ENCODE measurements around the gene SEMA3E. TPM values are rescaled to one million over a fixed set of nuclear protein-coding genes. Genes with fewer than 3 reads are reported as not detected.
A peak's percentile ranks its signal among the peaks of the same experiment; 100 is the strongest.

The SEMA3E gene
- total and polyA plus RNA-seq, 2 experiments from 2014 or later: 0.32 to 0.35 TPM

DNA sequence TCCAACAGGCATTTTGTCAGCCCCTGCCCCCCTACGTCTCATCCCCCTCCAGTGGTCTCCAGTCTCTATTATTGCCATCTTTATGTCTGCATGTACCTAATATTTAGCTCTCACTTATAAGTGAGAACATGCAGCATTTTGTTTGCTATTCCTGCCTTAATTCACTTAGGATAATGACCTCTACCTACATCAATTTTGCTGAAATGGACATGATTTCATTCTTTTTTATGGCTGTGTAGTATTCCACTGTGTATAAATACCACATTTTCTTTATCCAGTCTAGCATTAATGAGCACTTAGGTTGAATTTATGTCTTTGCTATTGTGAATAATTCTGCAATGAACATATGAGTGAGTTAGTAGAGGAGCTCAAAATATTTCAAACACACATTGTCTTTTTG, 229.9 kb downstream of the SEMA3E start:
- WGBS, 2 experiments (ENCODE audit: low coverage in 1 of 2, low lambda C conversion rate in 2 of 2, missing lambda C conversion rate in 2 of 2): 26 to 40% methylated on average over 1 of the region's 1 CpG
- H3K9ac ChIP-seq: no peak overlapping the region
- no peak overlapping the region for H3K4me2 ChIP-seq (ENCODE audit: unreplicated experiment)
- no peaks in the 10 kb centered on the region for H3F3A ChIP-seq (ENCODE audit: insufficient read depth)
- H3K27me3 ChIP-seq (replicated peaks; ENCODE audit: insufficient read depth): no peaks in the 10 kb centered on the region
- H3K4me3 ChIP-seq: no peak overlapping the region
- H3K79me2 ChIP-seq (ENCODE audit: insufficient read depth): no peaks in the 10 kb centered on the region
- TF ChIP-seq EZH2phosphoT487 (IDR thresholded peaks at IDR 0.05; ENCODE audit: insufficient read depth, low read depth) (no peak), EZH2 (IDR thresholded peaks at IDR 0.05; ENCODE audit: insufficient read depth, poor library complexity, severe bottlenecking) (no peak)
- H3K9me2 ChIP-seq (ENCODE audit: insufficient read depth): no peaks in the 10 kb centered on the region
- H4K20me1 ChIP-seq (ENCODE audit: insufficient read depth): no peaks in the 10 kb centered on the region
- no peaks in the 10 kb centered on the region for H3K9me3 ChIP-seq (ENCODE audit: low read depth)
- no peaks in the 10 kb centered on the region for H3K36me3 ChIP-seq (ENCODE audit: low read depth)
- DNase-seq: no peak
- no peak overlapping the region for H2AFZ ChIP-seq
- no peak overlapping the region for H3K27ac ChIP-seq
- H3K4me1 ChIP-seq (ENCODE audit: insufficient read depth): no peaks in the 10 kb centered on the region
- in situ Hi-C loops (cut with MboI): no loop called here

DNA sequence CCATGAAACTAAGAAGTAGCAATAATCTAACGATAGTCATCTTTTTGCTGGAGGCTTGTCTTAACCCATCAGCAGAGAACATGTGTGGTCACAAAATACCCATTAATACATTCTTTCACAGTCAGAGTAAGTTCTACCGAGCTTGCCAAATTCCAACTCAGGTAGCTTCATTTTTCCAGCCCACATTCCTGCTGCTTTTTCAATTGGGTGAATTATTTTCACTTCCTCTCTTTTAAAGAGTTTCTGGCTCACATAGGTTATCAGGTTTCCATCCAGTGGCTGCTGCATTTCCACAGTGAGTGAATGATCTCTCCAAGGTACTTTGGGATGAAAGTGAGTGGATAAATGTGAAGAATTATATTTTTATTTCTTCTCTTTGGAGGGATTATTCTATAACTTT, 233.1 kb downstream of the SEMA3E start:
- no peak for TF ChIP-seq EZH2phosphoT487 (IDR thresholded peaks at IDR 0.05; ENCODE audit: insufficient read depth, low read depth)
- no peak for TF ChIP-seq EZH2 (IDR thresholded peaks at IDR 0.05; ENCODE audit: insufficient read depth, poor library complexity, severe bottlenecking)
- Histone ChIP-seq H4K20me1 (ENCODE audit: insufficient read depth) (no peaks in the 10 kb centered on the region), H3K9me2 (ENCODE audit: insufficient read depth) (no peaks in the 10 kb centered on the region), H2AFZ (no peak overlapping the region), H3K9me3 (ENCODE audit: low read depth) (no peaks in the 10 kb centered on the region), H3K36me3 (ENCODE audit: low read depth) (no peaks in the 10 kb centered on the region), H3K4me3 (no peak overlapping the region), H3K4me1 (ENCODE audit: insufficient read depth) (no peaks in the 10 kb centered on the region), H3K27me3 (replicated peaks; ENCODE audit: insufficient read depth) (no peaks in the 10 kb centered on the region), H3K79me2 (ENCODE audit: insufficient read depth) (no peaks in the 10 kb centered on the region), H3K4me2 (ENCODE audit: unreplicated experiment) (no peak overlapping the region), H3F3A (ENCODE audit: insufficient read depth) (no peaks in the 10 kb centered on the region), H3K27ac (no peak overlapping the region), H3K9ac (no peak overlapping the region)
- in situ Hi-C loops (cut with MboI): no loop called here
- WGBS, 2 experiments (ENCODE audit: low coverage in 1 of 2, low lambda C conversion rate in 2 of 2, missing lambda C conversion rate in 2 of 2): 25 to 33% methylated on average over 2 of the region's 2 CpGs
- DNase-seq: no peak

GRCh38 chr7:83414947-83415346, 234.0 kb downstream of the SEMA3E start:
- H3K27ac ChIP-seq: no peak overlapping the region
- no peaks in the 10 kb centered on the region for H4K20me1 ChIP-seq (ENCODE audit: insufficient read depth)
- H3K36me3 ChIP-seq (ENCODE audit: low read depth): no peaks in the 10 kb centered on the region
- H2AFZ ChIP-seq: no peak overlapping the region
- DNase-seq: no peak
- H3K4me1 ChIP-seq (ENCODE audit: insufficient read depth): no peaks in the 10 kb centered on the region
- H3F3A ChIP-seq (ENCODE audit: insufficient read depth): no peaks in the 10 kb centered on the region
- H3K27me3 ChIP-seq (replicated peaks; ENCODE audit: insufficient read depth): no peaks in the 10 kb centered on the region
- no peaks in the 10 kb centered on the region for H3K9me3 ChIP-seq (ENCODE audit: low read depth)
- no peak overlapping the region for H3K9ac ChIP-seq
- TF ChIP-seq EZH2 (IDR thresholded peaks at IDR 0.05; ENCODE audit: insufficient read depth, poor library complexity, severe bottlenecking) (no peak), EZH2phosphoT487 (IDR thresholded peaks at IDR 0.05; ENCODE audit: insufficient read depth, low read depth) (no peak)
- no peaks in the 10 kb centered on the region for H3K79me2 ChIP-seq (ENCODE audit: insufficient read depth)
- in situ Hi-C loops (cut with MboI): no loop called here
- H3K9me2 ChIP-seq (ENCODE audit: insufficient read depth): no peaks in the 10 kb centered on the region
- H3K4me3 ChIP-seq: no peak overlapping the region
- 40 to 62% methylated on average over 2 of the region's 2 CpGs for WGBS, 2 experiments (ENCODE audit: low coverage in 1 of 2, low lambda C conversion rate in 2 of 2, missing lambda C conversion rate in 2 of 2)
- H3K4me2 ChIP-seq (ENCODE audit: unreplicated experiment): no peak overlapping the region

- H3K27me3 ChIP-seq (replicated peaks; ENCODE audit: insufficient read depth): no peaks in the 10 kb centered on the region
- TF ChIP-seq EZH2 (IDR thresholded peaks at IDR 0.05; ENCODE audit: insufficient read depth, poor library complexity, severe bottlenecking) (no peak), EZH2phosphoT487 (IDR thresholded peaks at IDR 0.05; ENCODE audit: insufficient read depth, low read depth) (no peak)
- H3K9me2 ChIP-seq (ENCODE audit: insufficient read depth): no peaks in the 10 kb centered on the region
- H3K79me2 ChIP-seq (ENCODE audit: insufficient read depth): no peaks in the 10 kb centered on the region
- H3K9ac ChIP-seq: no peak overlapping the region
- H3K4me2 ChIP-seq (ENCODE audit: unreplicated experiment): no peak overlapping the region
- no peaks in the 10 kb centered on the region for H3K4me1 ChIP-seq (ENCODE audit: insufficient read depth)
- no peak overlapping the region for H3K4me3 ChIP-seq
- H3F3A ChIP-seq (ENCODE audit: insufficient read depth): no peaks in the 10 kb centered on the region
- H3K27ac ChIP-seq: no peak overlapping the region
- in situ Hi-C loops (cut with MboI): no loop called here
- no peaks in the 10 kb centered on the region for H3K9me3 ChIP-seq (ENCODE audit: low read depth)
- no peaks in the 10 kb centered on the region for H4K20me1 ChIP-seq (ENCODE audit: insufficient read depth)
- H3K36me3 ChIP-seq (ENCODE audit: low read depth): no peaks in the 10 kb centered on the region
- peak; percentile 3 for DNase-seq
- WGBS, 2 experiments (ENCODE audit: low coverage in 1 of 2, low lambda C conversion rate in 2 of 2, missing lambda C conversion rate in 2 of 2): 57 to 67% methylated on average over 4 of the region's 4 CpGs
- peak overlapping the region; percentile 2; the same call in 1 of the 2 replicates for H2AFZ ChIP-seq
Measured at GRCh38 chr7:83413831-83414230, 235.1 kb downstream of the SEMA3E start.

- no peaks in the 10 kb centered on the region for H3K79me2 ChIP-seq (ENCODE audit: insufficient read depth)
- no peaks in the 10 kb centered on the region for H3K27me3 ChIP-seq (replicated peaks; ENCODE audit: insufficient read depth)
- no peaks in the 10 kb centered on the region for H3K9me3 ChIP-seq (ENCODE audit: low read depth)
- H3K4me1 ChIP-seq (ENCODE audit: insufficient read depth): no peaks in the 10 kb centered on the region
- H3K36me3 ChIP-seq (ENCODE audit: low read depth): no peaks in the 10 kb centered on the region
- H3F3A ChIP-seq (ENCODE audit: insufficient read depth): no peaks in the 10 kb centered on the region
- H4K20me1 ChIP-seq (ENCODE audit: insufficient read depth): no peaks in the 10 kb centered on the region
- in situ Hi-C loops (cut with MboI): no loop called here
- no peak for TF ChIP-seq EZH2phosphoT487 (IDR thresholded peaks at IDR 0.05; ENCODE audit: insufficient read depth, low read depth)
- no peak for TF ChIP-seq EZH2 (IDR thresholded peaks at IDR 0.05; ENCODE audit: insufficient read depth, poor library complexity, severe bottlenecking)
- peak; percentile 52 for DNase-seq
- H3K27ac ChIP-seq: no peak overlapping the region
- no peak overlapping the region for H3K4me2 ChIP-seq (ENCODE audit: unreplicated experiment)
- H3K9ac ChIP-seq: no peak overlapping the region
- H3K9me2 ChIP-seq (ENCODE audit: insufficient read depth): no peaks in the 10 kb centered on the region
- no peak overlapping the region for H3K4me3 ChIP-seq
- WGBS, 2 experiments (ENCODE audit: low coverage in 1 of 2, low lambda C conversion rate in 2 of 2, missing lambda C conversion rate in 2 of 2): 17 to 28% methylated on average over 2 of the region's 2 CpGs
- peak overlapping the region; percentile 2; the same call in 1 of the 2 replicates for H2AFZ ChIP-seq
Measured at GRCh38 chr7:83413424-83413823, 235.5 kb downstream of the SEMA3E start.
